Measurements from ENCODE around the gene HS3ST6. TPM values are rescaled to one million over a fixed set of nuclear protein-coding genes. Genes with fewer than 3 reads are reported as not detected.
"Not testable (repeated sequence)": the region's sequence is repeated elsewhere in the genome, so short reads cannot be mapped to it uniquely, and the experiment has no call there.

The HS3ST6 gene
- total RNA-seq, 4 donors from 2014 or later = 1.6 to 9.9 (median 6.3) TPM

- TF ChIP-seq POLR2A (IDR thresholded peaks at IDR 0.05) = no peak
- TF ChIP-seq, protein P1, sequence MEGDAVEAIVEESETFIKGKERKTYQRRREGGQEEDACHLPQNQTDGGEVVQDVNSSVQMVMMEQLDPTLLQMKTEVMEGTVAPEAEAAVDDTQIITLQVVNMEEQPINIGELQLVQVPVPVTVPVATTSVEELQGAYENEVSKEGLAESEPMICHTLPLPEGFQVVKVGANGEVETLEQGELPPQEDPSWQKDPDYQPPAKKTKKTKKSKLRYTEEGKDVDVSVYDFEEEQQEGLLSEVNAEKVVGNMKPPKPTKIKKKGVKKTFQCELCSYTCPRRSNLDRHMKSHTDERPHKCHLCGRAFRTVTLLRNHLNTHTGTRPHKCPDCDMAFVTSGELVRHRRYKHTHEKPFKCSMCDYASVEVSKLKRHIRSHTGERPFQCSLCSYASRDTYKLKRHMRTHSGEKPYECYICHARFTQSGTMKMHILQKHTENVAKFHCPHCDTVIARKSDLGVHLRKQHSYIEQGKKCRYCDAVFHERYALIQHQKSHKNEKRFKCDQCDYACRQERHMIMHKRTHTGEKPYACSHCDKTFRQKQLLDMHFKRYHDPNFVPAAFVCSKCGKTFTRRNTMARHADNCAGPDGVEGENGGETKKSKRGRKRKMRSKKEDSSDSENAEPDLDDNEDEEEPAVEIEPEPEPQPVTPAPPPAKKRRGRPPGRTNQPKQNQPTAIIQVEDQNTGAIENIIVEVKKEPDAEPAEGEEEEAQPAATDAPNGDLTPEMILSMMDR (IDR thresholded peaks at IDR 0.05) = no peak
- H3K4me1 ChIP-seq = peaks cover 13 to 35% (median 17%) of the 10 kb centered on the region in 3 donors
- no peak for DNase-seq
- no peaks in the 10 kb centered on the region for H3K9me3 ChIP-seq
- intact Hi-C loops (cut with DNase I) = no loop called here
- H3K27ac ChIP-seq = peak overlapping the region; percentile 85 to 96 (median 91)
- WGBS, 2 donors = 75 to 76% methylated on average over 11 to 16 of the region's 30 CpGs
- peak overlapping the region; percentile 76 to 90 (median 86) for H3K4me3 ChIP-seq
- peaks cover 29 to 49% (median 29%) of the 10 kb centered on the region in 3 donors for H3K36me3 ChIP-seq
- no peaks in the 10 kb centered on the region for H3K27me3 ChIP-seq
Measured at GRCh38 chr16:1941162-1942046, 23.2 kb upstream of the HS3ST6 start.

DNA sequence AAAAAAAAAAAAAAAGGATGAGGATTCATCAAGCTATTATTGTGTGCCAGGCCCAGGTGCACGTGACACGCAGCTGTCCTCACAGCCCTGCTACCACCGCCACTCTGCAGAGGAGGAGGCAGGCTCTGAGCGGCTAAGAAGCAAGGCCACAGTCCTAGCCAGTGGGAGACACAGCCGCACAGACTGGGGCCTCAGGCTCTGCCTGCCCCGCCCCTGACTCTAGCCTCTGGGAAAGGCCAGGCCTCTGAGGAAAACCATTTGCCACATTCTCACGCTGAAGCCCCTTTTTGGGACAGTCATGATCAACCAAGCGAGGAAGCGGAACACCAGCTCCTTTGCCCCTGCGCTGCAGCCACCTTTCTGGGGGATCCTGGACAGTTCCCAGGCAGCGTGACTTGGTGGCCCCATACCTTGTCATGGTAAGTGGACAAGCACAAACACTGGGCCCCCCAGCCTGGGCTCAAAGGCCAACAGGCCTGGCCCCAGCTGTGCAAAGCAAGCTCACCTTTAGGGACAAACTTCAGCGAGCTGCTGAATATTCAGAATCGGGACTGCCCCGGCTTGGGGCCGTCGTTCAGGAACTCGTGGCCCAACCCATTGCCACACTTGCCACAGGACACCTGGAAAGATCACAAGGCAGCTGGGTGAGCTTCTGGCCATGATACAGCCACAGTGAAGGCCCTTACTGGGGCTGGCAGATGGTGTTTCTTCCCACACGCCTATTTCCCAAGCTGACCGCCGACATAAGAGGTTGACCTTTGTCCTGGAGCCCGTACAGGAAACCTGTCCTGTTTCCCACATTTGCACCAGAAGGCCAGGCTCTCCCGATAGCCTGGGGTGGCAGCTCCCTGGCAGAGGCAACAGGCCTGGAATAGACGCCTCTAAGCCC is 22.3 kb upstream of the HS3ST6 start:
- TF ChIP-seq POLR2A (IDR thresholded peaks at IDR 0.05) = no peak
- TF ChIP-seq, protein P1 (IDR thresholded peaks at IDR 0.05) = no peak
- Histone ChIP-seq H3K36me3 (peaks cover 29 to 49% (median 29%) of the 10 kb centered on the region in 3 donors), H3K4me3 (no peak overlapping the region), H3K27me3 (no peaks in the 10 kb centered on the region), H3K9me3 (no peaks in the 10 kb centered on the region), H3K27ac (peak overlapping the region in 1 of 4 donors; percentile 92), H3K4me1 (peaks cover 15 to 40% (median 19%) of the 10 kb centered on the region in 3 donors)
- 77 to 85% methylated on average over 9 to 11 of the region's 23 CpGs for WGBS, 2 donors
- intact Hi-C loops (cut with DNase I) = no loop called here
- DNase-seq = no peak

GRCh38 chr16:1939833-1940232 is 21.6 kb upstream of the HS3ST6 start:
- intact Hi-C loops (cut with DNase I); H3K9me3 ChIP-seq; H3K27me3 ChIP-seq; H3K27ac ChIP-seq; DNase-seq; H3K4me3 ChIP-seq: not testable (repeated sequence)
- Histone ChIP-seq H3K4me1 (peaks cover 18 to 47% (median 20%) of the 10 kb centered on the region in 3 donors), H3K36me3 (peaks cover 29 to 49% (median 29%) of the 10 kb centered on the region in 3 donors)
- 85 to 97% methylated on average over 8 of the region's 8 CpGs for WGBS, 2 donors

GRCh38 chr16:1938910-1939309 is 20.7 kb upstream of the HS3ST6 start:
- intact Hi-C loops (cut with DNase I) = no loop called here
- H3K4me3 ChIP-seq = no peak overlapping the region
- DNase-seq = no peak

GRCh38 chr16:1938316-1938715 is 20.1 kb upstream of the HS3ST6 start:
- 74 to 90% methylated on average over 2 to 3 of the region's 10 CpGs for WGBS, 2 donors
- Histone ChIP-seq H3K27me3 (no peaks in the 10 kb centered on the region), H3K4me3 (no peak overlapping the region), H3K9me3 (no peaks in the 10 kb centered on the region), H3K36me3 (peaks cover 29 to 49% (median 29%) of the 10 kb centered on the region in 3 donors), H3K27ac (peak overlapping the region in 1 of 4 donors; percentile 56), H3K4me1 (peaks cover 18 to 40% (median 20%) of the 10 kb centered on the region in 3 donors)
- no peak for TF ChIP-seq POLR2A (IDR thresholded peaks at IDR 0.05)
- intact Hi-C loops (cut with DNase I) = no loop called here
- DNase-seq = no peak

More at GRCh38 chr16:1938910-1939309, 20.7 kb upstream of the HS3ST6 start:
- TF ChIP-seq, protein P1 (IDR thresholded peaks at IDR 0.05) = no peak
- no peak for TF ChIP-seq POLR2A (IDR thresholded peaks at IDR 0.05)
- peaks cover 18 to 46% (median 20%) of the 10 kb centered on the region in 3 donors for H3K4me1 ChIP-seq
- H3K36me3 ChIP-seq = peaks cover 29 to 49% (median 29%) of the 10 kb centered on the region in 3 donors
- H3K27ac ChIP-seq = peak overlapping the region in 1 of 4 donors; percentile 56
- WGBS, 2 donors = 69% methylated on average over 13 of the region's 17 CpGs; no CpG with 5 or more reads in 1 of the 2 donors
- no peaks in the 10 kb centered on the region for H3K9me3 ChIP-seq
- no peaks in the 10 kb centered on the region for H3K27me3 ChIP-seq

All from esophagus squamous epithelium (tissue), 5 donors.